ENCODE data around the gene ITIH4. TPM values are rescaled to one million over a fixed set of nuclear protein-coding genes. Genes with fewer than 3 reads are reported as not detected.

The ITIH4 gene
- 0.22 and 0.40 TPM in 2 replicates for total RNA-seq

GRCh38 chr3:52830535-52831258, at the start of gene ITIH4:
Gene ITIH4 (minus strand): TSS chr3:52830672. CDS start chr3:52830642, 30 bp downstream.
- DNase-seq (ENCODE audit: low read depth in 2 of 2): no peak

GRCh38 chr3:52880047-52880446, 49.6 kb upstream of the ITIH4 start:
- no peak for DNase-seq (ENCODE audit: low read depth in 2 of 2)

- no peak for DNase-seq (ENCODE audit: low read depth in 2 of 2)
These were observed 49.1 kb upstream of the ITIH4 start for GRCh38 chr3:52879581-52879980.

- no peak for DNase-seq (ENCODE audit: low read depth in 2 of 2)
These were observed 48.6 kb upstream of the ITIH4 start for GRCh38 chr3:52879090-52879489.

- DNase-seq (ENCODE audit: low read depth in 2 of 2): no peak
These were observed 46.6 kb upstream of the ITIH4 start for GRCh38 chr3:52877085-52877484.

- no peak for DNase-seq (ENCODE audit: low read depth in 2 of 2)
These were observed 44.6 kb upstream of the ITIH4 start for GRCh38 chr3:52874864-52875587.

GRCh38 chr3:52874160-52874701, 43.8 kb upstream of the ITIH4 start:
- no peak for DNase-seq (ENCODE audit: low read depth in 2 of 2)

- peak; percentile 67 to 74 for DNase-seq (ENCODE audit: low read depth in 2 of 2)
These were observed 43.1 kb upstream of the ITIH4 start for GRCh38 chr3:52873433-52874159.

- no peak for DNase-seq (ENCODE audit: low read depth in 2 of 2)
These were observed 41.8 kb upstream of the ITIH4 start for GRCh38 chr3:52872245-52872644.

GRCh38 chr3:52871761-52872160, 41.3 kb upstream of the ITIH4 start:
- no peak for DNase-seq (ENCODE audit: low read depth in 2 of 2)

GRCh38 chr3:52870471-52870870, 40.0 kb upstream of the ITIH4 start:
- DNase-seq (ENCODE audit: low read depth in 2 of 2): no peak

- no peak for DNase-seq (ENCODE audit: low read depth in 2 of 2)
These were observed 36.0 kb upstream of the ITIH4 start for GRCh38 chr3:52866427-52866826.

- no peak for DNase-seq (ENCODE audit: low read depth in 2 of 2)
These were observed 35.5 kb upstream of the ITIH4 start for GRCh38 chr3:52865994-52866393.

- DNase-seq (ENCODE audit: low read depth in 2 of 2): no peak
These were observed 29.9 kb upstream of the ITIH4 start for GRCh38 chr3:52860424-52860768.

- DNase-seq (ENCODE audit: low read depth in 2 of 2): no peak
These were observed 29.4 kb upstream of the ITIH4 start for GRCh38 chr3:52859686-52860423.

GRCh38 chr3:52857864-52858263, 27.4 kb upstream of the ITIH4 start:
- no peak for DNase-seq (ENCODE audit: low read depth in 2 of 2)

GRCh38 chr3:52857133-52857532, 26.7 kb upstream of the ITIH4 start:
- no peak for DNase-seq (ENCODE audit: low read depth in 2 of 2)

GRCh38 chr3:52856666-52857065, 26.2 kb upstream of the ITIH4 start:
- no peak for DNase-seq (ENCODE audit: low read depth in 2 of 2)

GRCh38 chr3:52854013-52854412, 23.5 kb upstream of the ITIH4 start:
- no peak for DNase-seq (ENCODE audit: low read depth in 2 of 2)

GRCh38 chr3:52852419-52852818, 21.9 kb upstream of the ITIH4 start:
- DNase-seq (ENCODE audit: low read depth in 2 of 2): no peak

GRCh38 chr3:52851348-52851747, 20.9 kb upstream of the ITIH4 start:
- DNase-seq (ENCODE audit: low read depth in 2 of 2): peak; percentile 54 to 65

- DNase-seq (ENCODE audit: low read depth in 2 of 2): no peak
These were observed 19.2 kb upstream of the ITIH4 start for GRCh38 chr3:52849656-52850055.
